ENCODE measurements around the gene SCGB1C1. TPM values are rescaled to one million over a fixed set of nuclear protein-coding genes. Genes with fewer than 3 reads are reported as not detected.

The SCGB1C1 gene
- total and polyA plus RNA-seq, 2 of the 8 experiments (the other 6 are each of a cell fraction or from before 2014, with no cell fraction given): not detected

GRCh38 chr11:235609-235996 is 42.7 kb downstream of the SCGB1C1 start (continued):
- TF ChIP-seq USF2 (IDR thresholded peaks at IDR 0.05; ENCODE audit: low read length): no peak

All from H1 (cell line).